Measurements from ENCODE around the gene PSMD5. TPM values are rescaled to one million over a fixed set of nuclear protein-coding genes. Genes with fewer than 3 reads are reported as not detected.

PSMD5 gene
- total and polyA plus RNA-seq, 2 donors from 2014 or later: 17.1 to 38.3 TPM

GRCh38 chr9:120891245-120891883 is 48.6 kb upstream of the PSMD5 start:
- intact Hi-C loops (cut with DNase I): no loop called here
- H3K4me1 ChIP-seq (ENCODE audit: control insufficient read depth in 2 of 3, insufficient read depth in 2 of 3, low read depth in 1 of 3, low read length in 3 of 3): no peaks in the 10 kb centered on the region
- no peak for TF ChIP-seq CTCF (IDR thresholded peaks at IDR 0.05; ENCODE audit: borderline replicate concordance, extremely low read depth, insufficient read depth)
- H3K4me3 ChIP-seq (ENCODE audit: low read length in 3 of 3): no peak overlapping the region
- no peaks in the 10 kb centered on the region for H3K36me3 ChIP-seq (ENCODE audit: control insufficient read depth in 2 of 3, insufficient read depth in 3 of 3, low read length in 3 of 3)
- H3K27ac ChIP-seq (ENCODE audit: low read depth in 2 of 2, low read length in 2 of 2): no peak overlapping the region
- no peaks in the 10 kb centered on the region for H3K27me3 ChIP-seq (ENCODE audit: control insufficient read depth, insufficient read depth, low read length)
- H3K9ac ChIP-seq (ENCODE audit: low read length in 3 of 3): no peak overlapping the region
- FAIRE-seq: no peak
- no peak for DNase-seq
- H3K9me3 ChIP-seq (ENCODE audit: control insufficient read depth in 2 of 3, insufficient read depth in 1 of 3, low read length in 3 of 3): no peaks in the 10 kb centered on the region

- TF ChIP-seq CTCF (IDR thresholded peaks at IDR 0.05; ENCODE audit: borderline replicate concordance, extremely low read depth, insufficient read depth): no peak
Observed at GRCh38 chr9:120890320-120891244, 47.9 kb upstream of the PSMD5 start.

GRCh38 chr9:120889606-120890271 is 47.0 kb upstream of the PSMD5 start:
- H3K27me3 ChIP-seq (ENCODE audit: control insufficient read depth, insufficient read depth, low read length): no peaks in the 10 kb centered on the region
- TF ChIP-seq CTCF (IDR thresholded peaks at IDR 0.05; ENCODE audit: borderline replicate concordance, extremely low read depth, insufficient read depth): no peak
- no peak overlapping the region for H3K4me3 ChIP-seq (ENCODE audit: low read length in 3 of 3)
- no peaks in the 10 kb centered on the region for H3K36me3 ChIP-seq (ENCODE audit: control insufficient read depth in 2 of 3, insufficient read depth in 3 of 3, low read length in 3 of 3)
- H3K27ac ChIP-seq (ENCODE audit: low read depth in 2 of 2, low read length in 2 of 2): no peak overlapping the region
- DNase-seq (no peak), FAIRE-seq (no peak)
- no peaks in the 10 kb centered on the region for H3K9me3 ChIP-seq (ENCODE audit: control insufficient read depth in 2 of 3, insufficient read depth in 1 of 3, low read length in 3 of 3)
- no peak overlapping the region for H3K9ac ChIP-seq (ENCODE audit: low read length in 3 of 3)
- H3K4me1 ChIP-seq (ENCODE audit: control insufficient read depth in 2 of 3, insufficient read depth in 2 of 3, low read depth in 1 of 3, low read length in 3 of 3): no peaks in the 10 kb centered on the region
- intact Hi-C loops (cut with DNase I): no loop called here

More at GRCh38 chr9:120890320-120891244, 47.9 kb upstream of the PSMD5 start:
- DNase-seq: peak in 3 of 5 donors; percentile 35 to 71 (median 46)
- intact Hi-C loops (cut with DNase I): no loop called here
- Histone ChIP-seq H3K4me1 (ENCODE audit: control insufficient read depth in 2 of 3, insufficient read depth in 2 of 3, low read depth in 1 of 3, low read length in 3 of 3) (no peaks in the 10 kb centered on the region), H3K27ac (ENCODE audit: low read depth in 2 of 2, low read length in 2 of 2) (no peak overlapping the region), H3K9me3 (ENCODE audit: control insufficient read depth in 2 of 3, insufficient read depth in 1 of 3, low read length in 3 of 3) (no peaks in the 10 kb centered on the region), H3K36me3 (ENCODE audit: control insufficient read depth in 2 of 3, insufficient read depth in 3 of 3, low read length in 3 of 3) (no peaks in the 10 kb centered on the region), H3K9ac (ENCODE audit: low read length in 3 of 3) (no peak overlapping the region), H3K4me3 (ENCODE audit: low read length in 3 of 3) (no peak overlapping the region), H3K27me3 (ENCODE audit: control insufficient read depth, insufficient read depth, low read length) (no peaks in the 10 kb centered on the region)
- no peak for FAIRE-seq

All from kidney (tissue), 14 donors.